Colon (tissue), 2 donors: ENCODE measurements around the gene IL26.

ENCODE experiments used
- FAIRE-seq: peaks from 2 replicates; lab custom pipeline; 2012; peaks lifted over from hg19 to GRCh38; lab: Jason Lieb, UNC
- donor health status: control.
- donor health status: control.

The IL26 gene, protein sequence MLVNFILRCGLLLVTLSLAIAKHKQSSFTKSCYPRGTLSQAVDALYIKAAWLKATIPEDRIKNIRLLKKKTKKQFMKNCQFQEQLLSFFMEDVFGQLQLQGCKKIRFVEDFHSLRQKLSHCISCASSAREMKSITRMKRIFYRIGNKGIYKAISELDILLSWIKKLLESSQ

DNA sequence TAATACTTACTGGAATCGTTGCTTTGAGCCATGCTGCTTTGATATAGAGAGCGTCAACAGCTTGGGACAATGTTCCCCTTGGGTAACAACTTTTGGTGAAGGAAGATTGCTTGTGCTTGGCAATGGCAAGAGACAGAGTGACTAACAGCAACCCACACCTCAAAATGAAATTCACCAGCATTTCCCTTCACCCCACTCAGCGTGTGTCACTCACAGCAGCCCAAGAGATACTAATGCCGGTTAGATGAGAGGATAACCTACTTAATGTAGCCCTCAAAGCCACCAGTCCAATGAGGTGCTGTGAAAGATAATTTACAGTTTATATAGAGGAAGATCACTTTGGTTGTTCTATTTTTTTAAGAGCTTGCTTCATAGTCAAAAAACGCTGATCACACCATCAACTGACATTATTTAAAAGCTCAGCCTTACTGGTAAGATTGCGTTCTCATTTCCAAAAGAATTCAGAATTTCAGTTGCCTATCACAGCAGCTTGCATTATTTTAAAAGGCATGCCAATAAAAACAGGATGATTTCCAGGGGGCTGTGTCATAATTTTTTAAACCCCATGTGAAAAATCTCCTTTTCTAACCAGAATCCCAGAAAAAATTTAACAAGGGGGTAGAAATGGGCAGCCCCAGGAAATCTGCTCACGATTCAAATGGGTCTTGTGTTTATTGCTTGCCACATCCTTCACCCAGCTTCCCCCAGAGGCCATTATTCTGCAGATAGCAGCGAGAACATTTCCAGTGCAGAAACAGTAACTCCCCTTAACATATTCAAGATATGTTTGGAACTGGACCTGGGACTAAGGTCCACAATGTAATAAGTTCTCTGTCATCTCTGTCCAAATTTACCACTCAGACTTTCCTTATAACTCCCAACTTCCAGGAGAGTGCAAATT is at the start of gene IL26:
Gene IL26, minus strand, starts transcription at position 235 of the 901 bp plus-strand sequence. Its CDS starts 54 bp downstream, at position 181.
- FAIRE-seq = no peak

DNA sequence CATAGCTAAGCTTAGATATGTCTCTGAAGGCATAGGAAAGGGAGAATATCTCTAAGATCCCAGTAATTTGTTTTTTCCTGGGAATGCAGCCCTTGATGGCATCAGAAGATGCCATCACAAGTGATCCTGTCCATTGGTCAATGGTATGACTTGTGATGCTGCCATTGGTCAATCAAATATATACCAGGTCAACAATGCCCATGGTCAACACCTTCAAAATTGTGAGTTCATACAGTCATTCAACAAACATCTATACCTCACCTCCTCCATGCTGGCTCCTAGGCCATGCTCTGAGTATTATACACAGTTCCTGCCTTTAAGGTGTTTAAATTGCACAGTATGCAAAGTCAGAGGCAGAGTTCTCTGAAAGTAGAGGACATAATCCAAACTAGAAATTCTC is 47.1 kb upstream of the IL26 start:
- no peak for FAIRE-seq

GRCh38 chr12:68271346-68271745 is 45.7 kb upstream of the IL26 start:
- FAIRE-seq = no peak

GRCh38 chr12:68270358-68270757 is 44.7 kb upstream of the IL26 start:
- FAIRE-seq = no peak

GRCh38 chr12:68269779-68270178 is 44.2 kb upstream of the IL26 start:
- no peak for FAIRE-seq

- no peak for FAIRE-seq
These were observed 43.4 kb upstream of the IL26 start for GRCh38 chr12:68268967-68269366.

DNA sequence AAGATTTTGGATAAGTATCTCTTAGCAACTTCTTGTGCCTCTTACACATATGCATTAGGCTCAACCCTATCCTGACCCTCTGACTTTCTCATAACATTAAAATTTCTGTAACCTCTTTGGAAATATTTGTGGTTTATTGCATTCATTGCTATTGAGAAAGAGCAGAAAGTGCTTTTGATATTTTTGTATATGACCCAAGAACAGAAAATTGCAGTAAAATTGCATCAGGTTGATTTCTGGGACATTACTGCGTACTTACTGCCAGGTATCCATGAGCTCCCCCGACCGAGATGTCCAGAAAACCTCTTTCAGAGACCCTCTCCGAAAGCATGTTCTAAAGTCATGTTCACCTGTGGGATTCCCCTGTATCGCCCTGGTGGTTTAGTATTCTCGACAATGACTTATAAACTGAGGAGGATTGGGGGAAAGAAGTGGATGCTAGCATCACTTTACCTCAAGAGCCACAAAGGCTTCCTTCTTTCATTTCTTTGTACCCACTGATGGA is 42.3 kb upstream of the IL26 start:
- no peak for FAIRE-seq

DNA sequence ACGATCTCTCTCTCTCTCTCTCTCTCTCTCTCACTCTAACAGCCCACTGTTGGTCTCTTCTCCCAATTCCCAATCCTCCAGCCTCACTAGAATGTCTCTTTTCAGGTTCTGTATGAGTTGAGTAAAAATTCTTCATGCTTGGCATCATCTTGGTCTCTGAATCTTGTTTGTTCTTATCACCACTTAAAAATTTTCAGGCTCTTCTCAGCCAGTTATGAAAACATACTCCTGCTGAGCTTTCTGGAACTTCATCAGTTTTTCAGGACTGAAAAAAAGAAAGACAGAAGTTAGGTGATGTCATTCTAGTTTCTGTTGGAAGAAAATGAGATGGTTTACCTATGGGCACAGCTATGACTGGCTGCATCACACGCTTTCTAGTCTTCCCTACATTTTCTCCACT is 39.2 kb upstream of the IL26 start:
- FAIRE-seq = no peak

DNA sequence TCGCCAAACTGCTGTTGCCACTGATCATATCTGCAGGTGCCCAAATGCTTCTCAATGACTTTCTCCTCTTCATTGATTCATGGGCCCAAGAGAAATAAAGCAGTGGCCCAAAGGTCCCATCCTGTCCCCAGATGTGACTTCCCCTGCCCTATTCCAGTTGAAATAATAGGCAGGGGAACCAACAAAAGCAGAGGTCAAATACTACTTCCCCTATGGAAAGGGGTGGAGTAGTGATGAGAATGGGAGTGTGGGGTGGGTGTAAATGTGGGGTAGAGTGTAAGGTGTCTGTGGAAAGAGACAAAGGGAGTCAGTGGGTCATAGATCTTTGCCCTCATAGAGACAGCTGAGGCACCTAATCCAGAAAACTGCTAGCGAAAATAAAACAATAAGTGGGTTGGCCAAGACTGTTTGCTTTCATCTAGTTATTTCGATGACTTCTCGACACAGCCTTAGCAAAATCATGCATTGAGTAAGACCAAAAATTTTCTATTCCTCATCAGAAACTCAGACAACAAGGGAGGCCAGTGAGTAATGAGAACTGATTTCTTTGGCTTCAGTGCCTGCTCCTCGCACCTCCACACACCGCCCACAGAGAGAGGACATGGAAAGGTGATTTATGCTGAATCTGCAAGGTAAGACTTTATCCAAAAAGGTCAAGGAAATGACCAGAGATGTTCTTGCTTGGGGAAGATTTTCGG is 38.7 kb upstream of the IL26 start:
- FAIRE-seq = no peak

DNA sequence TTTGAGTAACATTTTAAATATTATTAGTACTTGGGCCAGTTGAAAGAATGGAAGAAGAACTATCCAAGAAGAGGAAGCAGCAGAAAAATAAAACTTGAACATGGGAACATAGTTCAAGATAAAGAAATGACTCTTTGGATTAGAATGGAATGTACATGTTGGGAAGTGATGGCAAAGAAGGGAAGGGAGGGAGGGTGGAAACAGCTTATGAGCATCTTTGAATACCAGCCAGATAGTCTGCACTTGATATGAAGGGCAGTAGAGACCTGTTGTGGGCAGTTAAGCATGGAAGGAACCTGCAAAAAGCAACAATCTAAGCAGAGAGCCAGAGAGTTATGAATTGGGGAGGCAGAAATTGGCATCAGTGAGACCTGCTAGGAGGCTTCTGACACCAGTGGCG is 37.8 kb upstream of the IL26 start:
- no peak for FAIRE-seq

- FAIRE-seq = no peak
These were observed 36.3 kb upstream of the IL26 start for GRCh38 chr12:68261896-68262295.

- no peak for FAIRE-seq
These were observed 34.5 kb upstream of the IL26 start for GRCh38 chr12:68260153-68260552.

DNA sequence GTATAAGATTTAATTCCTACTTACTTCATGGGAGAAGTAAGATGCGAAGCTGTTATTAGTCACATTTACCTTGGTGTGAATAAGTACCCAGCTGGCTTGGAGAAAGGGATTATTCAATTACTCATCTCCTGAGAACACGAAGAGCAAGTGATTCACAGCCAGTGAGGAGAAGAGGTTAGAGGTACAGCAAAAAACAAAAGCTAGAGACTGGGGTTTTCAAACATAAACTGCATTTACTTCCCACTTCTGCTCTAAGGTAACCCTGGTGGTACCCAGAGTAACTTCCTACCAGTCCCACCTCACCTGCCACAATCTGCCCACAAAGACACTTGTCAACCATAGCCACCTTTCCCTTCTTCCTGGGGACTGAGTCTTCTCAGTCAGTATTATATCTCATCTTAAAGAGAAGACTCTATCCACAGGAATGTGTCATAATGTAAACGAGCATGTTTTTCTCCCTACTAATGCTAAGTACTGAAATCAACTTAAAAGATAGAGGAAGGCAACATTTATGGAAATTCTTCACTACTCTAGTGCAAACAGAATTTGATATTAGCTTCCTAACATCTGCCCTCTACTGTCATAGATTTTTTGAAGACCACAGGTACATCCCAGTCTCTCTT is 33.8 kb upstream of the IL26 start:
- FAIRE-seq = no peak

- FAIRE-seq = no peak
These were observed 27.9 kb upstream of the IL26 start, which contains the start of gene IL22 for GRCh38 chr12:68253504-68253903. Gene IL22, minus strand, starts transcription at chr12:68253604. Its CDS starts 156 bp downstream, at chr12:68253448.

- no peak for FAIRE-seq
These were observed 26.5 kb upstream of the IL26 start for GRCh38 chr12:68252077-68252476.

DNA sequence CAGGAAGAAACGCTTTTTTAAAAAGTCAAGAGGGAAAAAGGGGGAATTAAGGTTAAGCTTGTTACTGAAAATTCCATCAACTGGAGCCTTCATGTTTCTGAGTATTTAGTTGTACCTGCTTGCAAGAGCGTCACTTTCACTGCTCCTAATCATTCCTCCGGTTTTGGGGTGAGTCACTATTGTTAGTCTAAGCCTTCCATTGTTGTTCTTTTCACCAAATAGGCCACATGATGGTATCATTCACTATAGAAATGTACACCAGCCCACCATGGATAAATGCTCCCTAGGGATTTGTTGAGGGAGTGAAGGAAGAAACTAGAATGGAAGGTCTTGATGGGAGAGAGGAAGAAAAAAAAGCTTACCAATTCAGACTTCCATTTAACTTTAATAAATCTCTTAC is 24.8 kb upstream of the IL26 start:
- FAIRE-seq = no peak

GRCh38 chr12:68247785-68248184 is 22.2 kb upstream of the IL26 start:
- no peak for FAIRE-seq

DNA sequence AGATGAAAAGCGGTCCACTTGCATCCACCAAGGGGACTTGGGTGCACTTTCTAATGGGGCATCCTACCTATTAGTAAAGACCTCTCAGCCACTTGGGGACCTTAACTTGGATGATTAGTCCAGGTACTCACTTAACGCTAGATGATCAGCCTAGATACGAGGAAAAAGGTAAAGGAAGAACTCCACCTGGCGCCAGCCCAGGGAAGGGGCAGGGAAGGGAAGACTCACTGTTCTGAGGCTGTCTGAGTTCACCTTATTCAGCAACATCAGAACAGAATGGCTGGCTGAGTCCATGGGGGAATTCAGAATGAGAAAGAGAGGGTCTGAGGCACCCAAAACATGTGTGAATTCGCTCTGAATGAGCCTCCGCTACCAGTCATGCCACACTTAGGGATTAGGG is 20.7 kb upstream of the IL26 start:
- no peak for FAIRE-seq

DNA sequence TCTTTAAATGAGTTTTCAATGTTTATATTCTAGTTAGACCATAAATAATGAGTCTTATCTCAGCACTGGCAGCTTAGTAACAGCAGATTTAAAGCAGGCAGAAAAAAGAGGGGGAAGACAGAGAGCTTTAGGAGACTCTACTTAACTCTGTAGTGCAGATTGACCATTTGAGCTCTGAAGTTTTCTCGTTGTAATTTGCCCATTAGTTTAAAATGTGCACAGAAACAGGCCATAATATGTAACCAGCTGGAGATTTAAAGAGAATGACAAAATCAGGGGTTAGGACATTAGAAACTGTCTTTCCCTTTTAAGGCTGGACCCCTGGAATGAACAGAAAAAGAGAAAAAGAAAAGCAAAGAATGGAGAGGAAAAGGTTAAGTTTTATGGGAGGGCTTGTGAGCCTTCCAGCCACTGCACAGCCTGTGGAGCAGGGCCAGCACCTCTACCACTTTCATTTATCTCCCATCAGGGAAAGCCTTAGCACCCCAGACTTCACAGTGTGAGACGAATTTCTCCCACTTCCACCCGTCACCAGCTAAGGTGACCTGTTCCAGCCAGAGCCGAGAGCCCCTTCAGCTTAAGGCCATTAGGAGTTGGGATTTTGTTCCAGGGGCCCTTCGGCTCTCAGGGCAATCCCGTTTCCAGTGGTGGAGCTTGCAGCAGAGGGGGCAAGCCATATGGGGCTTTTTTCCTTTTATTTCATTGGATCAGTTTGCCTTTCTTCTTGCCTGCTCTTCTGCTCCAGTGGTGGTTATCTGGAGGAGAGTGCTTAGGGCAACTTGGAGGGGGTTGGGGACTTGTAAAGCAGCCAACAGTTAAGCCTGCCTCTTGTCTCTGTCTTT is 19.8 kb upstream of the IL26 start:
- no peak for FAIRE-seq

DNA sequence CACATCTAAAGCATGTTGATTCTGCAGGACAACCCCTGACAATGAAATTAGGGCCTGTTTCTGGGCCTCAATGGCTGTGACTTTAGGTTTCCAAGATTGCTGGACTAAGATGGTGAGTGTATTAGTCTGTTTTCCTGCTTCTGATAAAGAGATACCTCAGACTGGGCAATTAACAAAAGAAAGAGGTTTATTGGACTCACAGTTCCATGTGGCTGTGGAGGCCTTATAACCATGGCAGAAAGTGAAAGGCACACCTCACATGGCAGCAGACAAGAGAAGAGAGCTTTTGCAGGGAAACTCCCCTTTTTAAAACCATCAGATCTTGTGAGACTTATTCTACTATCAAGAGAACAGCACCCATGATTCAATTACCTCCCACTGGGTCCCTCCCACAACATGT is 17.2 kb upstream of the IL26 start:
- FAIRE-seq = no peak

DNA sequence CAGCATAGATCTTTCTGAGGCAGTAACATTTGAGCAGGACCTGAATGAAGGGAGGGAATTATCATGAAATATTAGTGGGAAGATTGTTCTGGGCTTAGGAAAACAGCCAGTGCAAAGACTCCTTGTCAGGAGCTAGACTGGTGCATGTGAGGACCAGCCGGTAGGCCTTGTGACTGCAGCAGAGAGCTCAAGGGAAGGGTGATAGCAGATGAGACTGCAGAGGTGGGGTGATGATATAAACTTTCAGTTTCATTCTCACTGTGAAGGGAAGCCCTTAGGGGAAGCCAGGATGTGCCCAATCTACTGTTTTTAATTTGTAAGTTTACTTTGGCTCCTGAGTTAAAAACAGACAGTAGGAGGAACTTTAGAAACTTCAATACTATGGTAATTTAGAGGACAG is 15.4 kb upstream of the IL26 start:
- FAIRE-seq = no peak
